ENCODE data around the gene XG. TPM values are rescaled to one million over a fixed set of nuclear protein-coding genes. Genes with fewer than 3 reads are reported as not detected.
A peak's percentile ranks its signal among the peaks of the same experiment; 100 is the strongest.
"Not testable (repeated sequence)": the region's sequence is repeated elsewhere in the genome, so short reads cannot be mapped to it uniquely, and the experiment has no call there.

The XG gene
- total and polyA plus RNA-seq, 2 experiments from 2014 or later = not detected

DNA sequence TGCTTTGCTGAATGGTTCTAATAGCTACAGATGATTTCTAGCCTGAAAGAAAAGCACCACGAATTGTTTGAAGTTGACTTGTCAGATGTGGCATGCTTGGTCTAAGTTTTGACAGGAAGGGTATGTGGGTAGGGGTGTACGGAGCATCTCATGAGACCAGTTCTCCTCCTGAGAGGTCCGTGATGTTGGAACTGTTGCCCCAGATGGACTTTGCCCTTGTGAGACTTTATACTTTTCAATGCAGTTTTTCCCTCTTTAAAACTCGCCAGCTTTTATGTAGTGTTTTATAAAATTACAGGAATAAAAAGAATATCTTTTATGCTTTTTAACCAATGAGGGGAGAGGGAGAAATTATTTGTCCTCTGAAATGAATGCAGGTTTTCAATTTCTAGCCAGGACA is 16.6 kb upstream of the XG start:
- no peak overlapping the region for H3K27ac ChIP-seq
- H3K27me3 ChIP-seq = no peaks in the 10 kb centered on the region
- peaks cover 22% of the 10 kb centered on the region for H3K36me3 ChIP-seq
- TF ChIP-seq, protein P1, sequence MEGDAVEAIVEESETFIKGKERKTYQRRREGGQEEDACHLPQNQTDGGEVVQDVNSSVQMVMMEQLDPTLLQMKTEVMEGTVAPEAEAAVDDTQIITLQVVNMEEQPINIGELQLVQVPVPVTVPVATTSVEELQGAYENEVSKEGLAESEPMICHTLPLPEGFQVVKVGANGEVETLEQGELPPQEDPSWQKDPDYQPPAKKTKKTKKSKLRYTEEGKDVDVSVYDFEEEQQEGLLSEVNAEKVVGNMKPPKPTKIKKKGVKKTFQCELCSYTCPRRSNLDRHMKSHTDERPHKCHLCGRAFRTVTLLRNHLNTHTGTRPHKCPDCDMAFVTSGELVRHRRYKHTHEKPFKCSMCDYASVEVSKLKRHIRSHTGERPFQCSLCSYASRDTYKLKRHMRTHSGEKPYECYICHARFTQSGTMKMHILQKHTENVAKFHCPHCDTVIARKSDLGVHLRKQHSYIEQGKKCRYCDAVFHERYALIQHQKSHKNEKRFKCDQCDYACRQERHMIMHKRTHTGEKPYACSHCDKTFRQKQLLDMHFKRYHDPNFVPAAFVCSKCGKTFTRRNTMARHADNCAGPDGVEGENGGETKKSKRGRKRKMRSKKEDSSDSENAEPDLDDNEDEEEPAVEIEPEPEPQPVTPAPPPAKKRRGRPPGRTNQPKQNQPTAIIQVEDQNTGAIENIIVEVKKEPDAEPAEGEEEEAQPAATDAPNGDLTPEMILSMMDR (IDR thresholded peaks at IDR 0.05; ENCODE audit: low read depth, low read length) = no peak
- H3K9me3 ChIP-seq (ENCODE audit: low read depth) = no peaks in the 10 kb centered on the region
- no peaks in the 10 kb centered on the region for H3K4me1 ChIP-seq (ENCODE audit: low read depth)
- no peak for DNase-seq (ENCODE audit: low read depth in 1 of 2, low spot score in 1 of 2)
- no peak overlapping the region for H3K4me3 ChIP-seq

DNA sequence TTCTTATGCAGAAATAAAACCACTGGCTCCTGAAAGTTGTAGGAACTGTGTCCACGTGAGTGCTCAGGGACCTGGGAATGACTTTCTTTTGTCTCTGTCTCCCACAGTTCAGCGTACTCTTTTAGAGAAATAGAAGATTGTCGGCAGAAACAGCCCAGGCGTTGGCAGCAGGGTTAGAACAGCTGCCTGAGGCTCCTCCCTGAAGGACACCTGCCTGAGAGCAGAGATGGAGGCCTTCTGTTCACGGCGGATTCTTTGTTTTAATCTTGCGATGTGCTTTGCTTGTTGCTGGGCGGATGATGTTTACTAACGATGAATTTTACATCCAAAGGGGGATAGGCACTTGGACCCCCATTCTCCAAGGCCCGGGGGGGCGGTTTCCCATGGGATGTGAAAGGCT is 11.2 kb upstream of the XG start:
- DNase-seq (ENCODE audit: low read depth in 1 of 2, low spot score in 1 of 2) = no peak
- Histone ChIP-seq H3K27me3 (no peaks in the 10 kb centered on the region), H3K27ac (no peak overlapping the region), H3K4me1 (ENCODE audit: low read depth) (no peaks in the 10 kb centered on the region), H3K9me3 (ENCODE audit: low read depth) (no peaks in the 10 kb centered on the region), H3K36me3 (peaks cover 20% of the 10 kb centered on the region), H3K4me3 (no peak overlapping the region)
- TF ChIP-seq, protein P1 (IDR thresholded peaks at IDR 0.05; ENCODE audit: low read depth, low read length) = no peak

DNA sequence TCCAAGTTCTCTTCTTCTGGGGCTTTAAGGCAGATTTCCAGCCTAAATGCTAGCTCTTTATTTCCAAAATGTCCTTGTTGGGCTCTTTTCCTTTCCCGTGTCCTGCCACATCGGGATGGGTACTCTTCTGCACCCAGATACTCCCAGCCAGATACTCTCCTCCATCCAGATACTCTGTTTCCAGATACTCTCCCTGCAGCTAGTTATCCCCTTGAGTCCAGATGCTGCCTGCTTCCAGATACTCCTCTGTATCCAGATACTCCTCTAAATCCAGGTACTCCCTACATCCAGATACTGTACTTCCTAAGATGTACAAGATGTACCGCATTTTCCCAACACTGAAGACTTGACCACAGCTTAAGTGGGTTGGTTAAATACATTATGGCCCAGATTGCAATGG is 10.5 kb upstream of the XG start:
- Histone ChIP-seq H3K4me1 (ENCODE audit: low read depth) (no peaks in the 10 kb centered on the region), H3K9me3 (ENCODE audit: low read depth) (no peaks in the 10 kb centered on the region), H3K27me3 (no peaks in the 10 kb centered on the region), H3K36me3 (peaks cover 20% of the 10 kb centered on the region), H3K4me3 (no peak overlapping the region), H3K27ac (no peak overlapping the region)
- TF ChIP-seq, protein P1 (IDR thresholded peaks at IDR 0.05; ENCODE audit: low read depth, low read length) = no peak
- DNase-seq (ENCODE audit: low read depth in 1 of 2, low spot score in 1 of 2) = no peak

DNA sequence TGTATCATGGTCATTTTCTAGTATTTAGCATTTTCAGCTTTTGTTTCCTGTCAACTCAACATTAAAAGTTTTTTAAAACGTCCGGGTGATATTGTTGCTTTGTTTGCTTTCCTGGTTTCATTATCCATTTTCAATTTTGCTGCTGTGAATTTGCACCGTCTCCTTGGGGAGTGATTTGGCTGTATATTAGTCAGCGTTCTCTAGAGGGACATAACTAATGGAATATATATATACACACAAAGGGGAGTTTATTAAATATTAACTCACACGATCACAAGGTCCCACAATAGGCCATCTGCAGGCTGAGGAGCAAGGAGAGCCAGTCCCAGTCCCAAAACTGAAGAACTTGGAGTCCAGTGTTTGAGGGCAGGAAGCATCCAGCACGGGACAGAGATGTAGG is 5.6 kb upstream of the XG start:
- not testable (repeated sequence) for H3K9me3 ChIP-seq (ENCODE audit: low read depth); H3K4me1 ChIP-seq (ENCODE audit: low read depth); H3K27ac ChIP-seq; DNase-seq (ENCODE audit: low read depth in 1 of 2, low spot score in 1 of 2); H3K4me3 ChIP-seq; H3K36me3 ChIP-seq; H3K27me3 ChIP-seq

DNA sequence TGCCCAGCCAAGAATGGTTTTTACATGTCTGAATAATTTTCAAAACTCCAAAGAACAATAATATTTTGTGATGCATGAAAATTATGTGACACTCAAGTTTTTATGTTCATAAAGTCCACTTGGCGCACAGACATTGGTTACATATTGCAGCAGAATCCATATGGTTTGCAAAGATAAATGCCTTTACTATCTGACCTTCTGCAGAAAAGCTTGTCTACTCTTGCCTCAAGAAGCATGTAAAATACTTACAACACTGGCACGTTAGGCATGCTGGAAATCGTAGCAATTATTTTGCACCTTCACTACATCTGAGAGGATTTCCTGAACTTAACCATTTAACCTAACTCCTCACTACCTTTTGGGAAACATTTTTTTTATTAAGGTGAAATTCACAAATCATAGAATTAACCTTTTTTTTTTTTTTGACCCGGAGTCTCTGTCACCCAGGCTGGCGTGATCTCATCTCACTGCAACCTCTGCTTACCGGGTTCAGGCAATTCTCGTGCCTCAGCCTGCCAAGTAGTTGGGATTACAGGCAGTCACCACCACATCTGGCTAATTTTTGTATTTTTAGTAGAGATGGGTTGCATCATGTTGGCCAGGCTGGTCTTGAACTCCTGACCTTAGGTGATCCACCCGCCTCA is 3.5 kb upstream of the XG start:
- H3K9me3 ChIP-seq (ENCODE audit: low read depth) = no peaks in the 10 kb centered on the region
- no peak overlapping the region for H3K27ac ChIP-seq
- TF ChIP-seq, protein P1 (IDR thresholded peaks at IDR 0.05; ENCODE audit: low read depth, low read length) = no peak
- DNase-seq (ENCODE audit: low read depth in 1 of 2, low spot score in 1 of 2) = peak in 1 of 2 donors; percentile 7
- H3K27me3 ChIP-seq = no peaks in the 10 kb centered on the region
- no peaks in the 10 kb centered on the region for H3K4me1 ChIP-seq (ENCODE audit: low read depth)
- no peak overlapping the region for H3K4me3 ChIP-seq
- no peaks in the 10 kb centered on the region for H3K36me3 ChIP-seq

DNA sequence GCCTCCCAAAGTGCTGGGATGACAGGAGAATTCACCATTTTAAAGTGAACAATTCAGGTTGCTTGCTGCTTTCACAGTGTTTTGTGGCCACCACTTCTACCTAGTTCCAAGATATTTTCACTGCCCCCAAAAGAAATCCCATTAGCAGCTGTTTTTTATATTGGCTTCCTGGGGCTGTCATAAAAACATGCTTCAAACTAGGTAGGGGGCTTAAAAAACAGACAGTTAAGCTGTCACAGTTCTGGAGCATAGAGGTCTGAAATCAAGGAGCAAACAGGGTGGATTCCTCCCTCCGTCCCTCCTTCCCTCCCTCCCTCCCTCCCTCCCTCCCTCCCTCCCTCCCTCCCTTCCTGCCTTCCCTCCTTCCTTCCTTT is 3.0 kb upstream of the XG start:
- no peak overlapping the region for H3K4me3 ChIP-seq
- no peaks in the 10 kb centered on the region for H3K27me3 ChIP-seq
- no peaks in the 10 kb centered on the region for H3K36me3 ChIP-seq
- H3K27ac ChIP-seq = no peak overlapping the region
- TF ChIP-seq, protein P1 (IDR thresholded peaks at IDR 0.05; ENCODE audit: low read depth, low read length) = no peak
- no peaks in the 10 kb centered on the region for H3K9me3 ChIP-seq (ENCODE audit: low read depth)
- no peaks in the 10 kb centered on the region for H3K4me1 ChIP-seq (ENCODE audit: low read depth)
- no peak for DNase-seq (ENCODE audit: low read depth in 1 of 2, low spot score in 1 of 2)
